A549 (cell line): ENCODE results near the gene B3GALT6. TPM values are rescaled to one million over a fixed set of nuclear protein-coding genes. Genes with fewer than 3 reads are reported as not detected.

Source experiments
- ATAC-seq, 2 experiments: fragments of 200-7000 bp in 1 of 2; fragments of >200 bp in 1 of 2; cut with Nextera tagmentation in 1 of 2; cut with Tn5 transposase in 1 of 2; 3 replicates each; pipeline versions ENCODE4 v1.8.0 to v1.9.1; 2018 to 2020; ENCODE audit warnings: mild to moderate bottlenecking in 1 of 2, moderate library complexity in 1 of 2
- CTCF ChIA-PET: fragments of 300-600 bp; sonication (Branson Sonifier 250); formaldehyde crosslinking; extraction: SDS; loops from one replicate; lab custom pipeline; 2021; ENCODE audit warnings: antibody characterized with exemption, inconsistent platforms; lab: Yijun Ruan, JAX
- POLR2A ChIA-PET: fragments of 350-600 bp; formaldehyde crosslinking; extraction: SDS; loops from one replicate; lab custom pipeline; 2021; ENCODE audit warnings: antibody characterized with exemption, inconsistent platforms; lab: Yijun Ruan, JAX
- DNase-seq, 2 experiments: peaks; one replicate each; pipeline versions ENCODE4 v3.0.0 to v3.0.0-alpha.2; 2011 to 2016; ENCODE audit warnings: low read depth in 1 of 2, low spot score in 1 of 2
- FAIRE-seq: peaks from 2 replicates; lab custom pipeline; 2011; peaks lifted over from hg19 to GRCh38; lab: Jason Lieb, UNC
- H3K27ac ChIP-seq, 2 experiments: fragments of >200 bp; sonication (Bioruptor Twin); formaldehyde crosslinking; 3 replicates each; pipeline ENCODE4 v1.5.1; 2016 to 2017
- H3K4me1 ChIP-seq: fragments of >200 bp; sonication (Bioruptor Twin); formaldehyde crosslinking; 3 replicates; pipeline ENCODE4 v1.6.1; 2016
- H3K4me2 ChIP-seq: fragments of >200 bp; sonication (Bioruptor Twin); formaldehyde crosslinking; 3 replicates; pipeline ENCODE4 v1.6.1; 2016
- H3K4me3 ChIP-seq: fragments of >200 bp; sonication (Bioruptor Twin); formaldehyde crosslinking; 3 replicates; pipeline ENCODE4 v1.5.1; 2016
- H3K9me3 ChIP-seq: fragments of >200 bp; sonication (Bioruptor Twin); formaldehyde crosslinking; 3 replicates; pipeline ENCODE4 v1.6.1; 2016
- ATOH8 ChIP-seq: fragments of 250-450 bp; sonication (Bioruptor Pico); IDR thresholded peaks from 2 replicates; pipeline ENCODE4 v1.5.0; 2020; ENCODE audit warnings: low read depth, mild to moderate bottlenecking, moderate library complexity
- CBX2 ChIP-seq: fragments of 200-600 bp; sonication (generic); IDR thresholded peaks from 2 replicates; pipeline ENCODE4 v1.6.1; 2016; ENCODE audit warnings: low read depth, mild to moderate bottlenecking, borderline replicate concordance
- CBX8 ChIP-seq: fragments of 200-600 bp; sonication (generic); IDR thresholded peaks from 2 replicates; pipeline ENCODE4 v1.6.1; 2016
- CEBPB ChIP-seq, 2 experiments: fragments of >200 bp in 1 of 2; sonication (Bioruptor Twin) in 1 of 2; formaldehyde crosslinking in 1 of 2; IDR thresholded peaks; 2 replicates each; pipeline ENCODE4 v1.6.1; 2012 to 2016
- CHD4 ChIP-seq: fragments of 200-600 bp; sonication (generic); IDR thresholded peaks from 2 replicates; pipeline ENCODE4 v1.6.1; 2016; ENCODE audit warnings: antibody characterized with exemption, mild to moderate bottlenecking, borderline replicate concordance
- ELK1 ChIP-seq: fragments of 150-350 bp; IDR thresholded peaks from 2 replicates; pipeline ENCODE4 v1.6.1; 2014; ENCODE audit warnings: low read depth, mild to moderate bottlenecking, low read length
- EP300 ChIP-seq, 2 experiments: fragments of >200 bp; sonication (Bioruptor Twin); formaldehyde crosslinking; IDR thresholded peaks; 2 replicates in 1 of 2; 3 replicates in 1 of 2; pipeline ENCODE4 v1.6.1; 2016 to 2017
- ESRRA ChIP-seq: fragments of 150-350 bp; IDR thresholded peaks from 2 replicates; pipeline ENCODE4 v1.6.1; 2014; ENCODE audit warnings: mild to moderate bottlenecking, low read length, borderline replicate concordance
- FOSB ChIP-seq: fragments of 250-450 bp; sonication (Bioruptor Pico); IDR thresholded peaks from 2 replicates; pipeline ENCODE4 v1.5.0; 2020; ENCODE audit warnings: mild to moderate bottlenecking, moderate library complexity
- FOSL2 ChIP-seq, 2 experiments: fragments of 450-650 bp in 1 of 2; fragments of >200 bp in 1 of 2; sonication (Bioruptor Twin) in 1 of 2; formaldehyde crosslinking; IDR thresholded peaks; 2 replicates each; pipeline versions ENCODE4 v1.5.0 to v1.6.1; 2016 to 2020; ENCODE audit warnings: mild to moderate bottlenecking in 1 of 2, moderate library complexity in 1 of 2
- FOXS1 ChIP-seq: fragments of 250-450 bp; sonication (Bioruptor Pico); IDR thresholded peaks from 2 replicates; pipeline ENCODE4 v1.5.0; 2020; ENCODE audit warnings: mild to moderate bottlenecking, moderate library complexity
- HES2 ChIP-seq: fragments of >200 bp; sonication (Bioruptor Twin); formaldehyde crosslinking; IDR thresholded peaks from 2 replicates; pipeline ENCODE4 v1.6.1; 2016
- HMGXB4 ChIP-seq: fragments of 250-450 bp; sonication (Bioruptor Pico); IDR thresholded peaks from 2 replicates; pipeline ENCODE4 v1.5.0; 2021; ENCODE audit warnings: mild to moderate bottlenecking, moderate library complexity, borderline replicate concordance
- KDM5A ChIP-seq: fragments of 200-600 bp; sonication (generic); IDR thresholded peaks from 2 replicates; pipeline ENCODE4 v1.6.1; 2016; ENCODE audit warnings: antibody characterized with exemption, mild to moderate bottlenecking
- MYC ChIP-seq: IDR thresholded peaks from 2 replicates; pipeline ENCODE4 v1.6.1; 2012; ENCODE audit warnings: mild to moderate bottlenecking, inconsistent platforms, low read length, improper control_type of control experiment, borderline replicate concordance
- PBX3 ChIP-seq: IDR thresholded peaks from 2 replicates; pipeline ENCODE4 v1.6.1; 2012
- POLR2A ChIP-seq: IDR thresholded peaks from 2 replicates; pipeline ENCODE4 v1.6.1; 2012; ENCODE audit warnings: mild to moderate bottlenecking, low read length
- RARB ChIP-seq: fragments of 250-450 bp; sonication (Bioruptor Pico); IDR thresholded peaks from 2 replicates; pipeline ENCODE4 v1.8.0; 2021; ENCODE audit warnings: mild to moderate bottlenecking, moderate library complexity
- RCOR1 ChIP-seq: fragments of 150-350 bp; IDR thresholded peaks from 2 replicates; pipeline ENCODE4 v1.6.1; 2014; ENCODE audit warnings: antibody characterized with exemption, low read length, low read depth
- RFX5 ChIP-seq: fragments of 450-650 bp; IDR thresholded peaks from 2 replicates; pipeline ENCODE4 v1.7.1; 2014; ENCODE audit warnings: antibody characterized with exemption, mild to moderate bottlenecking, moderate library complexity
- TFCP2L1 ChIP-seq: fragments of 250-450 bp; sonication (Bioruptor Pico); IDR thresholded peaks from 2 replicates; pipeline ENCODE4 v1.5.0; 2021; ENCODE audit warnings: mild to moderate bottlenecking
- ZC3H11A ChIP-seq: fragments of 450-650 bp; IDR thresholded peaks from 2 replicates; pipeline ENCODE4 v1.6.1; 2014; ENCODE audit warnings: antibody characterized with exemption, mild to moderate bottlenecking
- ZSCAN20 ChIP-seq: fragments of 250-450 bp; sonication (Bioruptor Pico); IDR thresholded peaks from 2 replicates; pipeline ENCODE4 v1.8.0; 2022; ENCODE audit warnings: mild to moderate bottlenecking, moderate library complexity
- whole genome bisulfite sequencing: methylation state at CpG from one replicate; pipeline ENCODE4 v1.1.6; 2017; ENCODE audit errors: missing lambda C conversion rate; 5-methylcytosine and 5-hydroxymethylcytosine counted together
- polyA plus RNA-seq, 4 experiments: library from polyadenylated mRNA; depleted of rRNA in 3 of 4; stranded (reverse); fragments of >200 nt; fragmentation: RNase III in 1 of 4; extraction: RNeasy Plus Mini Kit Qiagen cat#74134 plus additional on column Dnase treatment in 1 of 4; gene quantifications; 2 replicates in 3 of 4; 3 replicates in 1 of 4; pipeline ENCODE4 v1.2.3, GENCODE V29; 2011 to 2017

Gene B3GALT6
- polyA plus RNA-seq, 2 of the 4 experiments (the other 2 are of a cell fraction): 12.5 to 12.9 TPM

GRCh38 chr1:1220197-1220596 lies 11.8 kb upstream of the B3GALT6 start:
- Histone ChIP-seq H3K4me3 (no peak overlapping the region), H3K27ac (no peak overlapping the region), H3K4me1 (no peaks in the 10 kb centered on the region), H3K4me2 (no peak overlapping the region), H3K9me3 (no peaks in the 10 kb centered on the region)
- CTCF ChIA-PET: interaction anchor here (1.7 kb wide), 1 partner anchor 98 kb away, joined by 5 read pairs; no protein-coding TSS in a partner anchor
- POLR2A ChIA-PET: no interaction called here
- ATAC-seq: no peak
- WGBS: 93% methylated on average over 19 of the region's 24 CpGs
- FAIRE-seq: no peak
- no peak for TF ChIP-seq RFX5
- TF ChIP-seq ZSCAN20 (CRISPR knock-in tag): no peak
- no peak for TF ChIP-seq KDM5A
- no peak for TF ChIP-seq ESRRA
- TF ChIP-seq CEBPB (IDR thresholded peaks at IDR 0.05): no peak
- TF ChIP-seq CHD4: no peak
- no peak for TF ChIP-seq CBX8
- no peak for TF ChIP-seq EP300 (IDR thresholded peaks at IDR 0.05)
- no peak for TF ChIP-seq FOSB (CRISPR knock-in tag)
- TF ChIP-seq HMGXB4 (CRISPR knock-in tag): no peak
- no peak for DNase-seq

- no peak overlapping the region for H3K4me2 ChIP-seq
- TF ChIP-seq CEBPB (IDR thresholded peaks at IDR 0.05): no peak
- TF ChIP-seq ELK1: no peak
- no peak for TF ChIP-seq FOXS1 (CRISPR knock-in tag)
- TF ChIP-seq MYC: no peak
- no peak for TF ChIP-seq TFCP2L1 (CRISPR knock-in tag)
- no peak for TF ChIP-seq ZC3H11A
- no peak for TF ChIP-seq PBX3
- no peak for TF ChIP-seq HES2
- TF ChIP-seq RARB: no peak
- TF ChIP-seq CHD4: no peak
- TF ChIP-seq ESRRA: no peak
- TF ChIP-seq POLR2A: no peak
- TF ChIP-seq ZSCAN20 (CRISPR knock-in tag): no peak
- no peak for TF ChIP-seq FOSL2 (IDR thresholded peaks at IDR 0.05)
- TF ChIP-seq FOSL2 (CRISPR knock-in tag; IDR thresholded peaks at IDR 0.05): no peak
- TF ChIP-seq ATOH8: no peak
- TF ChIP-seq CBX2: no peak
- no peak for TF ChIP-seq RCOR1
- TF ChIP-seq, all 56 proteins: peak for 0
- Histone ChIP-seq H3K4me3 (no peak overlapping the region), H3K9me3 (no peaks in the 10 kb centered on the region), H3K4me1 (no peaks in the 10 kb centered on the region), H3K27ac (no peak overlapping the region)
- ChIA-PET CTCF (interaction anchor here (1.7 kb wide), 1 partner anchor 99 kb away, joined by 4 read pairs; no protein-coding TSS in a partner anchor), POLR2A (no interaction called here)
- FAIRE-seq: no peak
- DNase-seq: no peak
- WGBS: 86% methylated on average over 16 of the region's 30 CpGs
- no peak; a peak in 1 of 6 replicates for ATAC-seq
These were observed 10.0 kb upstream of the B3GALT6 start for GRCh38 chr1:1221887-1222574.
